Effector memory CD4-positive, alpha-beta T cell (primary cell): ENCODE results near the gene BRPF1.
A peak's percentile ranks its signal among the peaks of the same experiment; 100 is the strongest.

Source experiments
- DNase-seq, 3 donors: peaks; one replicate each; pipeline ENCODE4 v3.0.0-alpha.2; 2020
- H3K27ac ChIP-seq: 2 replicates; pipeline ENCODE4 v1.7.0; 2013; ENCODE audit warnings: mild to moderate bottlenecking, low read length, moderate library complexity; ENCODE audit not compliant: insufficient read depth, poor library complexity, severe bottlenecking
- H3K27me3 ChIP-seq: replicated peaks from 2 replicates; pipeline ENCODE4 v1.7.0; 2013; ENCODE audit warnings: mild to moderate bottlenecking, low read length; ENCODE audit not compliant: insufficient read depth, control insufficient read depth, poor library complexity, severe bottlenecking
- H3K36me3 ChIP-seq: 2 replicates; pipeline ENCODE4 v1.7.0; 2013; ENCODE audit warnings: mild to moderate bottlenecking, low read length, moderate library complexity; ENCODE audit not compliant: control insufficient read depth, insufficient read depth
- H3K4me1 ChIP-seq: 2 replicates; pipeline ENCODE4 v1.7.0; 2013; ENCODE audit warnings: low read length, mild to moderate bottlenecking; ENCODE audit not compliant: control insufficient read depth, insufficient read depth, poor library complexity, severe bottlenecking
- H3K4me3 ChIP-seq: 2 replicates; pipeline ENCODE4 v1.7.0; 2013; ENCODE audit warnings: low read length, low read depth, mild to moderate bottlenecking; ENCODE audit not compliant: insufficient read depth, poor library complexity, severe bottlenecking
- H3K9me3 ChIP-seq: 2 replicates; pipeline ENCODE4 v1.7.0; 2013; ENCODE audit warnings: mild to moderate bottlenecking, low read length, moderate library complexity; ENCODE audit not compliant: control insufficient read depth

BRPF1 gene

DNA sequence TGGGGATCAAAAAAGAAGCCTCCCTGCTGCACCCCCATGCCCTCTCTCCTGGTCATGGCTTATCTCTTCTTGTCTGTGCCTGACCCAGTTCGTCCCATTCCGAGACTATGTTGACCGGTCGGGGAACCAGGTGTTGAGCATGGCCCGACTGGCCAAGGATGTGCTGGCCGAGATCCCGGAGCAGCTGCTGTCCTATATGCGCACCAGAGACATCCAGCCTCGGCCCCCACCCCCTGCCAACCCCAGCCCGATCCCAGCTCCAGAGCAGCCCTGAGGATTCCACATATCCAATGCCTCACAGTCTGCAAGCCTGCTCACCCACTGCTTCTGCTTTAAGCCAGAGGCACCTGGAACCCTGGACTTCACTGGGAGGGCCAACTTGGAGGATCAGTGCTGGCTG is 2.1 kb upstream of the BRPF1 start:
- Histone ChIP-seq H3K36me3 (peaks cover 7% of the 10 kb centered on the region), H3K4me1 (peaks cover 20% of the 10 kb centered on the region), H3K9me3 (no peaks in the 10 kb centered on the region), H3K4me3 (no peak overlapping the region), H3K27ac (no peak overlapping the region), H3K27me3 (no peaks in the 10 kb centered on the region)
- no peak for DNase-seq

DNA sequence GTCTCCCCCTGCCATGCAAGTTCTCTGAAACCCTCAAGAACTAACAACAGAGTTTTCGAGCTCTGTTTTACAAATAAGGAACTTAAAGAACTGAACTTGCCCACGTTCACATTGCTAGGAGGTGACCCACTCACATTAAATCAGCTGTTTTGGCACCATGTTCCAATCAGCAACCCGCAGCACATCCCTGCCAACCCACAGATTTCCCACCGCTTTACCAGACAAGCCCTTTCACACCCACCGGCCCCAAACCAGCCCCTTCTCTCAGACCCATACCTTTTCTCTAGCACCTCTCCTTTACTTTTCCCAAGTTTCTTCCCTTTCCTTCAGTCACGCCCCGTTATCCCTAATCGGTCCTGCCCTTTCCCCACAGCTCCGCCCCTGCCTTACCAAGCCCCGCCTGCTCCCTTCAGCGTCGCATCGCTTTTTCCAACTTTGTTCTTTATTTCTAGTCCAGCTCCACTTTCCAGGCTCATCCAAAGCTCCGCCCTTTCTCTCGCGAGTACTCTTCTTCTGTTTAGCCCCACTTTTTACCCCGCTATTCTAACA is 804 bp upstream of the BRPF1 start:
- H3K27me3 ChIP-seq, result no peaks in the 10 kb centered on the region
- peak overlapping the region; percentile 77 for H3K4me3 ChIP-seq
- peak overlapping the region; percentile 92 for H3K27ac ChIP-seq
- peaks cover 18% of the 10 kb centered on the region for H3K36me3 ChIP-seq
- H3K4me1 ChIP-seq, result peaks cover 20% of the 10 kb centered on the region
- H3K9me3 ChIP-seq, result no peaks in the 10 kb centered on the region
- DNase-seq, result no peak

DNA sequence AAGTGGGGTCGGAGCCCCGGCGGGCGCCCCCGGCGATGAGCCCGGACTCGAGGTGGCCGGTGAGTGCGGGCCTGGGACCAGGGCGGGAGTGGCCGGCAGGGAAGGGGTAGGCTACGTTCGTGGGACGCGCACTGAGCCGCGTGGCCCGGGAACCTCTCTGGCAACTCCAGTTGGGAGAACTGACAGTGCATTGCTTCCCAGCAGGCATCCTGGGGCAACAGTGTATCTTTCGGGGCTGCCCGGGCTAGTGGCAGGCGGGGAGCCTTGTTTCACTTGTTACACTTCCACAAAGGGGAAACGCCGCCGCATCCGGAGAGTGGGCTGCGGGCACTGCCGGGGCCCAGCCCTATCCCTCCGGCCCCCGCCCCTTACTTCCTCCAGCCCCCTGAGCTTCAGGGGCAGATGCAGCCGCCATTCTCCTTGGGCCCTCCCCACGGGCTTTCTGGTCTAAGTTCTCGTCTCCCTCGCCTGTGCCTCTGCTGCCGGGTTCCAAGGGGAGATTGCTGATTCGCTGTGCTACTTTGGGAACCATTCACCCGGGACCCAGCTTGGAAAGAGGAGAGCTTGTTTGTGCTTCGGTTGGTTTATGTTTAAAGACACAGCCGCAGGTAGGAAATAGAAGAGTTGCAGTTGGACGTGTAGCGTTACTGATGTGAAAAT is 675 bp downstream of the BRPF1 start:
- Histone ChIP-seq H3K27me3 (no peaks in the 10 kb centered on the region), H3K27ac (peak overlapping the region; percentile 92), H3K4me1 (peaks cover 15% of the 10 kb centered on the region), H3K4me3 (peak overlapping the region; percentile 77), H3K36me3 (peaks cover 24% of the 10 kb centered on the region), H3K9me3 (no peaks in the 10 kb centered on the region)
- peak; percentile 24 to 37 (median 28) for DNase-seq

DNA sequence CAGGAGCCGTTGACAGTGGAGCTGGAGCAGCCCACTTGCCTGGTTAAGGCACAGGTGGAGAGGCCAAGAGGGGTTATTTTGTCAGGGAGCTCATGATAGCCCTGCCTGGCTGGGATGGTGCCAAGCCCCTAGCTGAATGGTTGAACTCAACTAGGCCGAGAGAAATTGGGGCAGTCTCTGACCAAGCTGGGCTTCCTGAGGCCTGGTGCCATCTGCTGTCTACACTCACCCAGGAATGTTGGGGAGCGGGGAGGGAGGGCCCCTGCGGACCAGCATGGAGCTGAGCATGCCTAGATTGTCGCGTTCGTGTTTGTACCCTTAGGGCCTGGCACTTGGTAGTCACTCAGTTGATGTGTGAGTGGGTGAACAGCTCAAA is 1.2 kb downstream of the BRPF1 start:
- peaks cover 10% of the 10 kb centered on the region for H3K4me1 ChIP-seq
- H3K4me3 ChIP-seq, result peak overlapping the region; percentile 77
- no peaks in the 10 kb centered on the region for H3K9me3 ChIP-seq
- no peak for DNase-seq
- H3K27me3 ChIP-seq, result no peaks in the 10 kb centered on the region
- H3K27ac ChIP-seq, result peak overlapping the region; percentile 92
- H3K36me3 ChIP-seq, result peaks cover 29% of the 10 kb centered on the region

DNA sequence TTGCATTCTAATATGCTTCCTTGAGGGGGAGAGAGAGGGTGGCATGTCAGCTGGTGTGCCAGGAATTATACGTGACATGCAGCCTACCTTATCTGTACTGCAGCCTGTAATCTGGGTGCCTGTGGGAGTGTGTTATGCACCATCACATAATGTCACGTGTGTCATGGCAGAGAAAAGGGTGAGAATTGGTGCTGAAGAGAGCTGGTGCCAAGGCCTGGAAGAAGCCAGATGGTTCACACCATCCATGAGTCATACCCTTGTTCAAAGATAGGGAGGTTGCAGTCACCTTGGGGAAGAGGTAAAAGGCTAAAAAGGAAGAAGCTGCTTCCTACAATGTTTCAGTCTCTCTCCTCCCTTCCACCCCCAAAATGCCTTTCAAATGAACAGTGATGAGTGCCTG is 5.3 kb downstream of the BRPF1 start:
- DNase-seq, result no peak
- H3K36me3 ChIP-seq, result peaks cover 70% of the 10 kb centered on the region
- no peak overlapping the region for H3K4me3 ChIP-seq
- H3K9me3 ChIP-seq, result no peaks in the 10 kb centered on the region
- peaks cover 10% of the 10 kb centered on the region for H3K4me1 ChIP-seq
- H3K27me3 ChIP-seq, result no peaks in the 10 kb centered on the region
- H3K27ac ChIP-seq, result no peak overlapping the region

DNA sequence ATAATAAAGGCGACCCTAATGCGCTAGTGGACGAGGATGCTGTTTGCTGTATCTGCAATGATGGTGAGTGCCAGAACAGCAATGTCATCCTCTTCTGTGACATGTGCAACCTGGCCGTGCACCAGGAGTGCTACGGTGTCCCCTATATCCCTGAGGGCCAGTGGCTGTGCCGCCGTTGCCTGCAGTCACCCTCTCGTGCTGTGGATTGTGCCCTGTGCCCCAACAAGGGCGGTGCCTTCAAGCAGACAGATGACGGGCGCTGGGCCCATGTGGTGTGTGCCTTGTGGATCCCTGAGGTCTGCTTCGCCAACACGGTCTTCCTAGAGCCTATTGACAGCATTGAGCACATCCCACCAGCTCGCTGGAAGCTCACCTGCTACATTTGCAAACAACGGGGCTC is 7.6 kb downstream of the BRPF1 start:
- no peak overlapping the region for H3K27ac ChIP-seq
- H3K27me3 ChIP-seq, result no peaks in the 10 kb centered on the region
- H3K4me1 ChIP-seq, result no peaks in the 10 kb centered on the region
- H3K9me3 ChIP-seq, result no peaks in the 10 kb centered on the region
- no peak for DNase-seq
- peaks cover 89% of the 10 kb centered on the region for H3K36me3 ChIP-seq
- no peak overlapping the region for H3K4me3 ChIP-seq

DNA sequence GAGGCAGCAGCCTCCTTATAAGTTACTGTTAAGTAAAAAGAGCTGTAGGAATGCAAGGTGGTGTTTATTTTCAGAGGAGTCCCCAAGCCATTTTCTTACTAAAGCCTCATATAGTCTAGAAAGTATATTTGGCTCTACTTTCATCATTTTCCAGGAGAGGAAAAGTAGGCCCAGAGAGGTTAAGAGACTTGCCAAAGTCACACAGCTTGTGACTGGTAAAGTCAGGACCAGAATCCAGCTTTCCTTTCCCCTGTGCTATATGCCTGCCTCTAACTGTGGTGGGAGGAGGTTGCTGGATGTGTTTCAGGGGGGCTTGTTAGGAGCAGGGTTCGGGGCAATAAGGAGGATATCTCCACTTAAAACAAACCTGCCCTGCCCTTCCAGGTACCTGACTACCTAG is 11.0 kb downstream of the BRPF1 start:
- Histone ChIP-seq H3K27me3 (no peaks in the 10 kb centered on the region), H3K27ac (no peak overlapping the region), H3K4me3 (no peak overlapping the region), H3K4me1 (no peaks in the 10 kb centered on the region), H3K9me3 (no peaks in the 10 kb centered on the region), H3K36me3 (peaks cover 100% of the 10 kb centered on the region)
- no peak for DNase-seq

DNA sequence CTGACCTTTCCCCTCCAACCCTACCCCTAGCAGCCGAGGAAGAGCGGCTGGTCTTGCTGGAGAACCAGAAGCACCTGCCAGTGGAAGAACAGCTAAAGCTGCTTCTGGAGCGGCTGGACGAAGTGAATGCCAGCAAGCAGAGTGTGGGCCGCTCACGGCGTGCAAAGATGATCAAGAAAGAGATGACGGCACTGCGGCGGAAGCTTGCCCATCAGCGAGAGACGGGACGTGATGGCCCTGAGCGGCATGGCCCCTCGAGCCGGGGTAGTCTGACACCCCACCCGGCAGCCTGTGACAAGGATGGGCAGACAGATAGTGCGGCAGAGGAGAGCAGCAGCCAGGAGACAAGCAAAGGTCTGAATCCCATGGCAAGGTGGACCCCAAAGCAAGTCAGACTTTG is 12.0 kb downstream of the BRPF1 start:
- no peak for DNase-seq
- H3K9me3 ChIP-seq, result no peaks in the 10 kb centered on the region
- H3K4me1 ChIP-seq, result no peaks in the 10 kb centered on the region
- no peak overlapping the region for H3K4me3 ChIP-seq
- H3K27me3 ChIP-seq, result no peaks in the 10 kb centered on the region
- H3K36me3 ChIP-seq, result peaks cover 91% of the 10 kb centered on the region
- no peak overlapping the region for H3K27ac ChIP-seq

DNA sequence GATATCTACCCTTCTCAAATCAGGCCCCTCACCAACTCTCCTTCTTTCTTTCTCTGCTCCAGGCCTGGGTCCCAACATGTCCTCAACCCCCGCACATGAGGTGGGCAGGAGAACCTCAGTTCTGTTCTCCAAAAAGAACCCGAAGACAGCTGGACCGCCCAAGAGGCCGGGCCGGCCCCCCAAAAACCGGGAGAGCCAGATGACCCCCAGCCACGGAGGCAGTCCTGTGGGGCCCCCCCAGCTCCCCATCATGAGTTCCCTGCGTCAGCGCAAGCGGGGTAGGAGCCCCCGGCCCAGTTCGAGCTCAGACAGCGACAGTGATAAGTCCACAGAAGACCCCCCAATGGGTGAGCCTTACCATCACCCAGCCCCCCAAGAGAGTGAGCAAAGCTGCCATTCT is 12.6 kb downstream of the BRPF1 start:
- Histone ChIP-seq H3K27ac (no peak overlapping the region), H3K4me3 (no peak overlapping the region), H3K9me3 (no peaks in the 10 kb centered on the region), H3K4me1 (peaks cover 1% of the 10 kb centered on the region), H3K36me3 (peaks cover 85% of the 10 kb centered on the region), H3K27me3 (no peaks in the 10 kb centered on the region)
- no peak for DNase-seq

DNA sequence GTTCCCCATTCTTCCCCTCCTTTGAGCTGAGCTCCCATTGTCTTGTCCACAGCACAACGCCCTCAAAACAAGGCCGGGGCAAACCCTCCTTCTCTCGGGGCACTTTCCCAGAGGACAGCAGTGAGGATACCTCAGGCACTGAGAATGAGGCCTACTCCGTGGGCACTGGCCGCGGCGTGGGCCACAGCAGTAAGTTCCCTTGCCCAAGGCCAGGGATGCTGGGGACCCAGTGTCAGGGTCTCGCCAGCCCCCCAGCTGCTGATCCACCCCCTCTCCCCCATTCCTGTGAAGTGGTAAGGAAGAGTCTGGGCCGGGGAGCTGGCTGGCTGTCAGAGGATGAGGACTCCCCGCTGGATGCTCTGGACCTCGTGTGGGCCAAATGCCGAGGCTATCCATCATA is 14.0 kb downstream of the BRPF1 start:
- Histone ChIP-seq H3K4me1 (peaks cover 4% of the 10 kb centered on the region), H3K9me3 (no peaks in the 10 kb centered on the region), H3K27ac (no peak overlapping the region)

More for the DNA sequence above, 14.0 kb downstream of the BRPF1 start:
- no peak for DNase-seq
- no peak overlapping the region for H3K4me3 ChIP-seq
- no peaks in the 10 kb centered on the region for H3K27me3 ChIP-seq
- H3K36me3 ChIP-seq, result peaks cover 71% of the 10 kb centered on the region
